Gastrocnemius medialis (tissue), 4 donors: ENCODE measurements around the gene MYO18B. TPM values are rescaled to one million over a fixed set of nuclear protein-coding genes. Genes with fewer than 3 reads are reported as not detected.

Experiments used
- ATAC-seq, 2 donors: fragments of 150-250 bp; one replicate each; pipeline ENCODE4 v1.9.1; 2016
- DNase-seq, 2 donors: peaks; one replicate each; pipeline ENCODE4 v3.0.0-alpha.2; 2019
- H3K27ac ChIP-seq, 4 donors: fragments of 200-600 bp; sonication (generic); 1 replicate in 1 of 4; 2 replicates in 3 of 4; pipeline ENCODE4 v1.5.1; 2016 to 2018; ENCODE audit warnings: mild to moderate bottlenecking in 2 of 4, moderate library complexity in 1 of 4
- H3K27me3 ChIP-seq, 3 donors: fragments of 200-600 bp; sonication (generic) in 2 of 3; 1 replicate in 1 of 3; 2 replicates in 2 of 3; pipeline versions ENCODE4 v1.5.1 to v1.6.0; 2016 to 2019; ENCODE audit warnings: mild to moderate bottlenecking in 1 of 3, moderate library complexity in 1 of 3
- H3K36me3 ChIP-seq, 2 donors: fragments of 200-600 bp; sonication (generic) in 1 of 2; one replicate each; pipeline ENCODE4 v1.5.1; 2017 to 2018
- H3K4me1 ChIP-seq, 2 donors: fragments of 200-600 bp; sonication (generic) in 1 of 2; one replicate each; pipeline ENCODE4 v1.5.1; 2016 to 2017; ENCODE audit warnings: mild to moderate bottlenecking in 2 of 2
- H3K4me3 ChIP-seq, 4 donors: fragments of 200-600 bp; sonication (generic) in 3 of 4; 1 replicate in 1 of 4; 2 replicates in 3 of 4; pipeline ENCODE4 v1.5.1; 2016 to 2019; ENCODE audit warnings: mild to moderate bottlenecking in 2 of 4
- H3K9me3 ChIP-seq, 3 donors: fragments of 200-600 bp; sonication (generic) in 2 of 3; 1 replicate in 1 of 3; 2 replicates in 2 of 3; pipeline ENCODE4 v1.5.1; 2016 to 2019
- POLR2A ChIP-seq, 2 donors: fragments of 450-650 bp; IDR thresholded peaks; one replicate each; pipeline ENCODE4 v1.6.1; 2017; ENCODE audit warnings: antibody characterized with exemption in 2 of 2, mild to moderate bottlenecking in 2 of 2, moderate library complexity in 2 of 2
- in situ Hi-C, 4 donors: fragments of 200-750 bp; cut with MboI; loops; one replicate each; pipeline versions ENCODE4 v1.15.0 to v1.8.0; 2017; ENCODE audit warnings: low sequenced_read_pairs in 4 of 4
- intact Hi-C: fragments of 100-400 bp; cut with DNase I; formaldehyde crosslinking; loops from one replicate; pipeline ENCODE4 v1.15.1; 2023; ENCODE audit warnings: low total_unique reads
- total RNA-seq, 4 donors: library from RNA; depleted of rRNA; stranded (reverse); fragments of >200 nt; gene quantifications; one replicate each; pipeline versions ENCODE4 v1.1.0 to v1.2.3, GENCODE V29; 2016
- TF ChIP-seq, protein P1 (sequence below), 5 experiments: fragments of 450-650 bp in 3 of 5; fragments of 200-600 bp in 2 of 5; sonication (generic) in 2 of 5; IDR thresholded peaks in 4 of 5; conservative IDR thresholded peaks in 1 of 5; 1 replicate in 4 of 5; 2 replicates in 1 of 5; pipeline ENCODE4 v1.5.1; 2016 to 2019; ENCODE audit warnings: antibody characterized with exemption in 5 of 5, mild to moderate bottlenecking in 3 of 5, moderate library complexity in 3 of 5

Gene MYO18B
- total RNA-seq, 4 donors from 2014 or later = 273 to 408 (median 362) TPM

DNA sequence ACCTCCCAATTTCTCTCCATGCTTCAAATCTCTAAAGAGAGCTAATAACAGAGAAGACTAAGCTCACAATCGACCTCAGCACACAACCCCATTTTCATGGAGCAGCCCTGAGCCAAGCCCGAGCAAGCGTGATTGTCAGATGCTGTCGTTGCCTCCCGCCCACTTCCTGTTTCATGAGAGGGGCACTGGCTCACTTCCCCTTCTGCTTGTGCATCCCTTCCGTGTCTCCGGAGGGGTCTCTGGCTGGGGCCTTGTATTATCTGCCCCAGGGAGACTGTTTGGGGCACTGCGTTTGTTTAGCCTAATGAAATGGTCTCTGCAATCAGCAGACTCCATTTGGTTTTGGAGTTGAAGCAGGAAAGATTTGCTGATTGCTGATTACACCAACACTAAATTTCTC is 246.0 kb downstream of the MYO18B start:
- Histone ChIP-seq H3K4me1 (peaks cover 21 to 25% of the 10 kb centered on the region in 2 donors), H3K27ac (no peak overlapping the region), H3K27me3 (no peaks in the 10 kb centered on the region), H3K36me3 (peaks cover 0 to 16% of the 10 kb centered on the region in 2 donors), H3K4me3 (no peak overlapping the region), H3K9me3 (no peaks in the 10 kb centered on the region)
- ATAC-seq (no peak), DNase-seq (no peak)
- TF ChIP-seq, protein P1, sequence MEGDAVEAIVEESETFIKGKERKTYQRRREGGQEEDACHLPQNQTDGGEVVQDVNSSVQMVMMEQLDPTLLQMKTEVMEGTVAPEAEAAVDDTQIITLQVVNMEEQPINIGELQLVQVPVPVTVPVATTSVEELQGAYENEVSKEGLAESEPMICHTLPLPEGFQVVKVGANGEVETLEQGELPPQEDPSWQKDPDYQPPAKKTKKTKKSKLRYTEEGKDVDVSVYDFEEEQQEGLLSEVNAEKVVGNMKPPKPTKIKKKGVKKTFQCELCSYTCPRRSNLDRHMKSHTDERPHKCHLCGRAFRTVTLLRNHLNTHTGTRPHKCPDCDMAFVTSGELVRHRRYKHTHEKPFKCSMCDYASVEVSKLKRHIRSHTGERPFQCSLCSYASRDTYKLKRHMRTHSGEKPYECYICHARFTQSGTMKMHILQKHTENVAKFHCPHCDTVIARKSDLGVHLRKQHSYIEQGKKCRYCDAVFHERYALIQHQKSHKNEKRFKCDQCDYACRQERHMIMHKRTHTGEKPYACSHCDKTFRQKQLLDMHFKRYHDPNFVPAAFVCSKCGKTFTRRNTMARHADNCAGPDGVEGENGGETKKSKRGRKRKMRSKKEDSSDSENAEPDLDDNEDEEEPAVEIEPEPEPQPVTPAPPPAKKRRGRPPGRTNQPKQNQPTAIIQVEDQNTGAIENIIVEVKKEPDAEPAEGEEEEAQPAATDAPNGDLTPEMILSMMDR (IDR thresholded peaks at IDR 0.05 in 4 of 5, conservative IDR thresholded peaks at IDR 0.05 in 1 of 5) = no peak
- no peak for TF ChIP-seq POLR2A (IDR thresholded peaks at IDR 0.05)
- intact Hi-C loops (no loop called here), in situ Hi-C loops (no loop called here)

DNA sequence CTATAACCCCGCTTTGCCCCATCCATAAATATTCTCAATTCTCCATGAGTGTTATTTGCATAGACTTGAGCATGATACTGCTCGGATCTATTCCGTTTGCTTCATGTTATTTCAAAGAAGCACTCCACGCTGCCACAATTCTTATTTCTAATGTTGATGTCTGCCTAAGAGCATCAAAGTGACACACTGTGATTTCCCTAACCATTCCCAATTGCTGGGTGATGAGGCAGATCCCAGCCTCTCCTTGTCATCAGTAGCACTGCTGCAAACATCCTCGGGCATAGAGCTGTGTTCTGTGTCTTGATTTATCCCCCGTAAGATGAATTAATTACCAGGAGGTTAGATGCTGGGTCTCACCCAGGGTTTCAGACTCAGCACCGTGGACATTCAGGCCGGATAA is 249.0 kb downstream of the MYO18B start:
- no peak for ATAC-seq
- Histone ChIP-seq H3K27ac (no peak overlapping the region), H3K9me3 (no peaks in the 10 kb centered on the region), H3K4me1 (no peaks in the 10 kb centered on the region), H3K27me3 (no peaks in the 10 kb centered on the region), H3K36me3 (peaks cover 0 to 37% of the 10 kb centered on the region in 2 donors), H3K4me3 (no peak overlapping the region)
- in situ Hi-C loops = no loop called here
- DNase-seq = no peak
- intact Hi-C loops = no loop called here
- TF ChIP-seq, protein P1 (IDR thresholded peaks at IDR 0.05 in 4 of 5, conservative IDR thresholded peaks at IDR 0.05 in 1 of 5) = no peak
- TF ChIP-seq POLR2A (IDR thresholded peaks at IDR 0.05) = no peak

DNA sequence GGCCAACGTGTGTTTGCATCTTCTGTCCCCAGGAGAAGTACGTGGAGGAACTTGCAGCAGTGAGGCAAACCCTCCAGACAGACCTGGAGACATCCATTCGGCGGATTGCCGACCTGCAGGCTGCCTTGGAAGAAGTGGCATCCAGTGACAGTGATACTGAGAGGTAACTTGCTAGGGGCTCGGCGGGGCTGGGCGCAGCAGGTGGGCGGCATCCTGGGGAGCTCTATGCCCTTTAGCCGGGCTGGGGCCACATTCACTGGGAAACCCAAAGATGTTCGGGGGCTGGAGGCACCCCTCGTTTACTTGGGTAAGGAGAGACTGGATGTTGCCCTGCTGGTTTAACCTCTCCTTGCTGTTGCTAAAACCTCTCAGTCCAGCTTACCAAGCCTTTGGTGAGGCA is 250.3 kb downstream of the MYO18B start:
- DNase-seq (no peak), ATAC-seq (no peak)
- no peak overlapping the region for H3K4me3 ChIP-seq
- intact Hi-C loops (no loop called here), in situ Hi-C loops (no loop called here)
- no peaks in the 10 kb centered on the region for H3K9me3 ChIP-seq
- peaks cover 0 to 37% of the 10 kb centered on the region in 2 donors for H3K36me3 ChIP-seq
- no peak for TF ChIP-seq POLR2A (IDR thresholded peaks at IDR 0.05)
- TF ChIP-seq, protein P1 (IDR thresholded peaks at IDR 0.05 in 4 of 5, conservative IDR thresholded peaks at IDR 0.05 in 1 of 5) = no peak
- H3K27me3 ChIP-seq = no peaks in the 10 kb centered on the region
- H3K27ac ChIP-seq = no peak overlapping the region
- peaks cover 1 to 9% of the 10 kb centered on the region in 2 donors for H3K4me1 ChIP-seq

DNA sequence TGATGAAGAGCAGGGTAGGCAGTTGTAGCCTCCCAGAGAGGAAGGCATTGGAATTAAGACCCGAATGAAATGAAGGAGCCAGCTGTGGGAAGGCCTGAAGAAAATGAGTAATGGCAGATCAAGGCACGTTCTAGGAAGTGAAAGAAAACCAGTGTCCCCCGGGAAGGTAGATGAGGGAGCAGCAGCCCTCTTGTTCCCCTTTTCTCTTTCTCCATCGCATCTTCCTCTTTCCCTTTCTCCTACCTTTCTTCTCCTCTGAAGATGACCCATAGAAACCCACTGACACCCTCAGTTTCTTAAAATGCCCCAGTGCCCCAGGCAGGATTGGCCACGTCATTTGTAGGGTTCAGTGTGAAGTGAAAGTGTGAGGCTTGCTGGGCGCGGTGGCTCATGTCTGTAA is 254.7 kb downstream of the MYO18B start:
- no peak overlapping the region for H3K27ac ChIP-seq
- intact Hi-C loops = no loop called here

More for the DNA sequence above, 254.7 kb downstream of the MYO18B start:
- no peak for ATAC-seq
- no peaks in the 10 kb centered on the region for H3K27me3 ChIP-seq
- in situ Hi-C loops = no loop called here
- H3K9me3 ChIP-seq = no peaks in the 10 kb centered on the region
- H3K4me3 ChIP-seq = no peak overlapping the region
- TF ChIP-seq, protein P1 (IDR thresholded peaks at IDR 0.05 in 4 of 5, conservative IDR thresholded peaks at IDR 0.05 in 1 of 5) = no peak
- no peak for TF ChIP-seq POLR2A (IDR thresholded peaks at IDR 0.05)
- peaks cover 13 to 23% of the 10 kb centered on the region in 2 donors for H3K4me1 ChIP-seq
- peaks cover 0 to 31% of the 10 kb centered on the region in 2 donors for H3K36me3 ChIP-seq
- DNase-seq = no peak
